ENCODE data around the gene RNASET2. TPM values are rescaled to one million over a fixed set of nuclear protein-coding genes. Genes with fewer than 3 reads are reported as not detected.

The RNASET2 gene
- total RNA-seq, 1 experiment from 2014 or later: 10.3 TPM

DNA sequence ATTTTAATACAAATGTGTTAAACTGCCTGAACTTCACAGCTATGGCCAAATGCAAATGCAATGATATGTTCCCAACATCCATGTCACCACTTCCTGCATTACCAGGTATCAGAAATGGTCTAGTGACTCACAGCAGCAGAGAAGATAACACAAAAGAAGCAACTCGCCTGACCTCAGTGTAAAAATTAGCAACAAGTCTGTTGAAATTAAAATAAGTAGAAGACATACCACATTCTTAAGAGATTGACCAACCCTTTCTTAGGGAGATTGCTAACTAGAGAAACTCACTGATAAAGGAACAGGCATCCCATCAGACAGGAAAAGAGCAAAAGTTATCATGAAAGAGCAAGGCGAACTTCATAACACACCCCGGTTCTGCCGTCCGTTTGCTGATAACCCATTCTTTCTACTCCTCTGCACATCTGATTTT is 45.1 kb downstream of the RNASET2 start:
- intact Hi-C loops (cut with micrococcal nuclease): no loop called here
- H3K9me3 Mint-ChIP-seq (ENCODE audit: unreplicated experiment): no peaks in the 10 kb centered on the region
- TF ChIP-seq, protein P1, sequence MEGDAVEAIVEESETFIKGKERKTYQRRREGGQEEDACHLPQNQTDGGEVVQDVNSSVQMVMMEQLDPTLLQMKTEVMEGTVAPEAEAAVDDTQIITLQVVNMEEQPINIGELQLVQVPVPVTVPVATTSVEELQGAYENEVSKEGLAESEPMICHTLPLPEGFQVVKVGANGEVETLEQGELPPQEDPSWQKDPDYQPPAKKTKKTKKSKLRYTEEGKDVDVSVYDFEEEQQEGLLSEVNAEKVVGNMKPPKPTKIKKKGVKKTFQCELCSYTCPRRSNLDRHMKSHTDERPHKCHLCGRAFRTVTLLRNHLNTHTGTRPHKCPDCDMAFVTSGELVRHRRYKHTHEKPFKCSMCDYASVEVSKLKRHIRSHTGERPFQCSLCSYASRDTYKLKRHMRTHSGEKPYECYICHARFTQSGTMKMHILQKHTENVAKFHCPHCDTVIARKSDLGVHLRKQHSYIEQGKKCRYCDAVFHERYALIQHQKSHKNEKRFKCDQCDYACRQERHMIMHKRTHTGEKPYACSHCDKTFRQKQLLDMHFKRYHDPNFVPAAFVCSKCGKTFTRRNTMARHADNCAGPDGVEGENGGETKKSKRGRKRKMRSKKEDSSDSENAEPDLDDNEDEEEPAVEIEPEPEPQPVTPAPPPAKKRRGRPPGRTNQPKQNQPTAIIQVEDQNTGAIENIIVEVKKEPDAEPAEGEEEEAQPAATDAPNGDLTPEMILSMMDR (IDR thresholded peaks at IDR 0.05; ENCODE audit: unreplicated experiment): no peak
- POLR2A ChIA-PET: no interaction called here
- peaks cover 12% of the 10 kb centered on the region for H3K4me1 Mint-ChIP-seq (ENCODE audit: insufficient read depth, unreplicated experiment)
- BruUV-seq (replicated peaks): no TSS peak
- no peak for DNase-seq (ENCODE audit: unreplicated experiment)
- H3K36me3 Mint-ChIP-seq (ENCODE audit: insufficient read depth, unreplicated experiment): no peaks in the 10 kb centered on the region
- no peak overlapping the region for H3K27ac Mint-ChIP-seq (ENCODE audit: low read depth, unreplicated experiment)
- H3K4me3 Mint-ChIP-seq (ENCODE audit: unreplicated experiment): no peak overlapping the region
- CTCF ChIA-PET: interaction anchor here (1.0 kb wide), 1 partner anchor 79 kb away, joined by 5 read pairs; no protein-coding TSS in a partner anchor
- H3K27me3 Mint-ChIP-seq (ENCODE audit: insufficient read depth, unreplicated experiment): peaks cover 10% of the 10 kb centered on the region

DNA sequence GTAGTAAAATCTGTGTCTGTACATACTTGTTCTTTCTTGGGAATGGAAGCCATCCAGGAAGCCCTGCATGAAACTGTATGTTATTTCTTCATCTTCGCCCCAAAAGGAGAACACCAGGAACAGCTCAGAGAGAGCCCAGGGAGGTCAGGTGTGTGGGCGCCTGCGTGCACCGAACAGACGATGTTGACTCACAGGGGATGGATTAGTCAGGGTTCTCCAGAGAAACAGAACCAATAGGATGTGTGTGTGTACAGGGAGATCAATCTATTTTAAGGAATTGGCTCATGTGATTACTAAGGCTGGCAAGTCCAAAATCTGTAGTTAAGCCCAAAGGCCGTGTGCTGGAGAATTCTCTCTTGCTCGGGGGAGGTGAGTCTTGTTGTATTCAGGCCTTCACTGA is 45.7 kb downstream of the RNASET2 start:
- Mint-ChIP-seq H3K4me3 (ENCODE audit: unreplicated experiment) (no peak overlapping the region), H3K27ac (ENCODE audit: low read depth, unreplicated experiment) (no peak overlapping the region), H3K4me1 (ENCODE audit: insufficient read depth, unreplicated experiment) (peaks cover 12% of the 10 kb centered on the region), H3K27me3 (ENCODE audit: insufficient read depth, unreplicated experiment) (peaks cover 13% of the 10 kb centered on the region), H3K9me3 (ENCODE audit: unreplicated experiment) (no peaks in the 10 kb centered on the region), H3K36me3 (ENCODE audit: insufficient read depth, unreplicated experiment) (no peaks in the 10 kb centered on the region)
- ChIA-PET CTCF (no interaction called here), POLR2A (no interaction called here)
- no TSS peak for BruUV-seq (replicated peaks)
- intact Hi-C loops (cut with micrococcal nuclease): no loop called here
- TF ChIP-seq, protein P1 (IDR thresholded peaks at IDR 0.05; ENCODE audit: unreplicated experiment): no peak
- peak; percentile 49 for DNase-seq (ENCODE audit: unreplicated experiment)

DNA sequence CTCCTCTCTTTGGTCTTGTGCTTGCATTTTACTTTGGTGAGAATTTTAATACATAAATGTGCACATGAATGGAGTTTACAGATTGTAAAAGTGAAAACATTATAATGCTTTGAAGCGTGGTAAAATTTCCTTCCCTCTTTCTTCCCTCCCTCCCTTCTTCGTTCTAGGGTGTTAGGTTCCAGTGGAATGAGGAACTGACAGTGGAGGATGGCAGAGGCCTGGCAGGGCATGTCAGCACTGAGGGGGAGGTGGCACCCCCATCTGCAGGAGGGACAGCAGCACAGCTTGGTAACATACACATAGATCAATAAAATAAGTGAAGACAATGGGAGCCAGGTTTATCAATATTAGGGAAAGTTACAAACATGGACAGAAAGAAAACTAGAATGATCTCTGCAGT is 47.5 kb downstream of the RNASET2 start:
- CTCF ChIA-PET: no interaction called here

DNA sequence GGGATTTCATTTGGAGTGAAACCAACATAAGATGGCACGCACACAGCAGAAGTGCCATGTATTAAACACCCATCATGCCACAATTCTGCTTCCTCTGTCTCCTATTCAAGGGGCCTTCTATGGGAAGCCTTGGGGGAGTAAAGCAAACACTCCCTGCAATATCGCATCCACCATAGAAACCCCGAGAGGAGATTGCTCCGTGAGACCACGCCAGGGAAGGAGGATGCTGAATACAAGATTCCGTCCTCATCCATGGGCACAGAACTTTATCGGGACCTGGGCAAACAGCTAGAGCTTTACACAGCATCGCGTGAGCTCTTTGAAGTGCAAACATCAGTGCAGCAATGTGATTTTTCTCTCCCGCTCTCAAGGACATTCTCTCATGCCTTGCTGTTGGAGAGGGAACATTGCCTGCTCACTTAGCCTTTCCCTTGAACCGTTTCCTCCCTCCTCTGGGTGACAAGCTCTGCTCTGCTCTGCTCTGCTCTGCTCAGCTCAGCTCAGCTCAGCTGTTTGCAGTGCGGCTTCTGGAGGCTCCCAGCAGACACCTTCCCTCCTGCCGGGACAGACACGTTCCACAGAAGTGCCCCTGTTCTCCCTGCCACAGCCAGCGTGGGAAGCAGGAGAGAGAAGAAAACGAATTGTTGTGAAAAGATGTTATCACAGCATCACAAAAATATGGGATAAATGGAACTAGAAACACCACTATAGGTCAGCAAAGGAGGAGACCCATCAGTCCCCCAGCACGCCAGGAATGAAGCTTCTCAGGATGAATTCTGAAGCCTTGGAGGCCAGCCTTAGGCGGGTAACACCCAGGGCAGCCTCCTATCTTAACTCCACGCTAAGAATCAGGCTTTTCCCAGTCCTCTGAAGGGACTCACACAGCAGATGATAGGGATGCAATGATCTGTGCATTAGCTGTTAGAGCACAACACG is 48.2 kb downstream of the RNASET2 start:
- Mint-ChIP-seq H3K36me3 (ENCODE audit: insufficient read depth, unreplicated experiment) (no peaks in the 10 kb centered on the region), H3K27ac (ENCODE audit: low read depth, unreplicated experiment) (no peak overlapping the region), H3K4me3 (ENCODE audit: unreplicated experiment) (no peak overlapping the region), H3K4me1 (ENCODE audit: insufficient read depth, unreplicated experiment) (peaks cover 12% of the 10 kb centered on the region), H3K9me3 (ENCODE audit: unreplicated experiment) (no peaks in the 10 kb centered on the region), H3K27me3 (ENCODE audit: insufficient read depth, unreplicated experiment) (peaks cover 37% of the 10 kb centered on the region)
- intact Hi-C loops (cut with micrococcal nuclease): no loop called here
- ChIA-PET CTCF (no interaction called here), POLR2A (no interaction called here)
- BruUV-seq (replicated peaks): no TSS peak
- no peak for DNase-seq (ENCODE audit: unreplicated experiment)
- TF ChIP-seq, protein P1 (IDR thresholded peaks at IDR 0.05; ENCODE audit: unreplicated experiment): no peak

More for the DNA sequence above, 47.5 kb downstream of the RNASET2 start:
- H3K36me3 Mint-ChIP-seq (ENCODE audit: insufficient read depth, unreplicated experiment): no peaks in the 10 kb centered on the region
- H3K27me3 Mint-ChIP-seq (ENCODE audit: insufficient read depth, unreplicated experiment): peaks cover 31% of the 10 kb centered on the region
- no TSS peak for BruUV-seq (replicated peaks)
- DNase-seq (ENCODE audit: unreplicated experiment): no peak
- H3K9me3 Mint-ChIP-seq (ENCODE audit: unreplicated experiment): no peaks in the 10 kb centered on the region
- H3K4me1 Mint-ChIP-seq (ENCODE audit: insufficient read depth, unreplicated experiment): peaks cover 12% of the 10 kb centered on the region
- no peak overlapping the region for H3K27ac Mint-ChIP-seq (ENCODE audit: low read depth, unreplicated experiment)
- TF ChIP-seq, protein P1 (IDR thresholded peaks at IDR 0.05; ENCODE audit: unreplicated experiment): no peak
- POLR2A ChIA-PET: interaction anchor here (0.6 kb wide), 1 partner anchor 17 kb away, joined by 3 read pairs; no protein-coding TSS in a partner anchor
- intact Hi-C loops (cut with micrococcal nuclease): no loop called here
- no peak overlapping the region for H3K4me3 Mint-ChIP-seq (ENCODE audit: unreplicated experiment)

Measured in MCF 10A (cell line).